HepG2 (cell line): Measurements from ENCODE around the gene SEC62. TPM values are rescaled to one million over a fixed set of nuclear protein-coding genes. Genes with fewer than 3 reads are reported as not detected.

Experiments
- ARID5B ChIP-seq: IDR thresholded peaks from 2 replicates; pipeline ENCODE4 v1.4.0; 2020; ENCODE audit warnings: mild to moderate bottlenecking, missing genetic modification reagents
- FUBP1 ChIP-seq: sonication (generic); formaldehyde crosslinking; IDR thresholded peaks from 2 replicates; pipeline ENCODE4 v1.5.1; 2020; ENCODE audit warnings: missing genetic modification reagents, mild to moderate bottlenecking, borderline replicate concordance
- GTF3A ChIP-seq: sonication (generic); formaldehyde crosslinking; conservative IDR thresholded peaks from 2 replicates; pipeline ENCODE4 v1.4.0; 2020; ENCODE audit warnings: mild to moderate bottlenecking, missing genetic modification reagents
- HDAC2 ChIP-seq: sonication (generic); formaldehyde crosslinking; IDR thresholded peaks from 2 replicates; pipeline ENCODE4 v1.4.0; 2020; ENCODE audit warnings: missing genetic modification reagents
- HES4 ChIP-seq: sonication (generic); formaldehyde crosslinking; IDR thresholded peaks from 2 replicates; pipeline ENCODE4 v1.9.0; 2021; ENCODE audit warnings: mild to moderate bottlenecking, missing genetic modification reagents, borderline replicate concordance
- KDM4B ChIP-seq: sonication (generic); formaldehyde crosslinking; IDR thresholded peaks from 2 replicates; pipeline ENCODE4 v1.4.0; 2020; ENCODE audit warnings: missing genetic modification reagents
- KDM5B ChIP-seq: sonication (generic); formaldehyde crosslinking; IDR thresholded peaks from 2 replicates; pipeline ENCODE4 v1.4.0; 2020; ENCODE audit warnings: missing genetic modification reagents, mild to moderate bottlenecking, borderline replicate concordance
- PITX1 ChIP-seq: sonication (generic); formaldehyde crosslinking; IDR thresholded peaks from 2 replicates; pipeline ENCODE4 v1.5.1; 2020; ENCODE audit warnings: mild to moderate bottlenecking, missing genetic modification reagents
- REST ChIP-seq, 2 experiments: IDR thresholded peaks; 2 replicates each; pipeline ENCODE4 v1.6.1; 2011 to 2012; ENCODE audit warnings: low read length in 2 of 2, borderline replicate concordance in 1 of 2, low read depth in 1 of 2, mild to moderate bottlenecking in 1 of 2, moderate library complexity in 1 of 2
- TFAP4 ChIP-seq: sonication (generic); IDR thresholded peaks from 2 replicates; pipeline ENCODE4 v1.6.1; 2016; ENCODE audit warnings: low read depth, borderline replicate concordance
- UBTF ChIP-seq: sonication (generic); formaldehyde crosslinking; IDR thresholded peaks from 2 replicates; pipeline ENCODE4 v1.4.0; 2020; ENCODE audit warnings: mild to moderate bottlenecking, missing genetic modification reagents
- ZBTB42 ChIP-seq: sonication (generic); formaldehyde crosslinking; IDR thresholded peaks from 2 replicates; pipeline ENCODE4 v1.5.0; 2020; ENCODE audit warnings: mild to moderate bottlenecking, missing genetic modification reagents
- ZFP36 ChIP-seq: fragments of 150-350 bp; IDR thresholded peaks from 2 replicates; pipeline ENCODE4 v1.6.1; 2018; ENCODE audit warnings: borderline replicate concordance, low read length, low read depth; ENCODE audit not compliant: partially characterized antibody
- ZNF20 ChIP-seq: sonication (generic); formaldehyde crosslinking; IDR thresholded peaks from 2 replicates; pipeline ENCODE4 v1.4.0; 2020; ENCODE audit warnings: mild to moderate bottlenecking, moderate library complexity, missing genetic modification reagents
- ZNF432 ChIP-seq: sonication (generic); formaldehyde crosslinking; IDR thresholded peaks from 2 replicates; pipeline ENCODE4 v1.5.0; 2020; ENCODE audit warnings: missing genetic modification reagents, mild to moderate bottlenecking, borderline replicate concordance
- ZNF713 ChIP-seq: sonication (generic); formaldehyde crosslinking; IDR thresholded peaks from 2 replicates; pipeline ENCODE4 v1.4.0; 2020; ENCODE audit warnings: mild to moderate bottlenecking, missing genetic modification reagents
- polyA plus RNA-seq, 8 experiments: library from polyadenylated mRNA; depleted of rRNA in 3 of 8; stranded (reverse) in 7 of 8; unstranded in 1 of 8; fragments of >200 nt; fragmentation: Illumina TruSeq in 4 of 8; extraction: Trizol in 4 of 8; gene quantifications; 2 replicates each; pipeline versions ENCODE4 v1.2.1 to v1.2.3, GENCODE V29; 2011 to 2016; ENCODE audit warnings: low read depth in 4 of 8, missing spikeins in 1 of 8, mixed read lengths in 1 of 8; ENCODE audit not compliant: insufficient read depth in 1 of 8
- total RNA-seq, 5 experiments: library from RNA; depleted of rRNA; stranded (reverse); fragments of >200 nt; fragmentation: Illumina TruSeq; extraction: Trizol; gene quantifications; 2 replicates each; pipeline ENCODE4 v1.2.3, GENCODE V29; 2016; ENCODE audit warnings: low read depth in 1 of 5

Gene SEC62
- total and polyA plus RNA-seq, 2 of the 13 experiments (the other 11 are each of a cell fraction or from before 2014, with no cell fraction given): 54.0 to 68.7 TPM

GRCh38 chr3:169966428-169966950 is at the start of gene SEC62 (continued):
- TF ChIP-seq FUBP1 (CRISPR knock-in tag) (no peak), KDM4B (no peak), ZNF20 (CRISPR knock-in tag) (no peak), ZFP36 (no peak), UBTF (CRISPR knock-in tag) (peak; percentile 83; the same call in 1 of the 2 replicates), ZNF713 (CRISPR knock-in tag) (no peak), ZBTB42 (no peak), REST (IDR thresholded peaks at IDR 0.05; ENCODE audit: borderline replicate concordance in 1 of 2, low read depth in 1 of 2, low read length in 2 of 2) (no peak; a peak in 1 of 4 replicates), ARID5B (peak; percentile 83), PITX1 (no peak), HES4 (CRISPR knock-in tag) (no peak; the same call in 1 of the 2 replicates), TFAP4 (peak; percentile 78), HDAC2 (peak; percentile 85), ZNF432 (CRISPR knock-in tag) (no peak), KDM5B (peak; percentile 45; the same call in 1 of the 2 replicates), GTF3A (CRISPR knock-in tag) (no peak)
